Measurements from ENCODE around the gene B4GALNT4. TPM values are rescaled to one million over a fixed set of nuclear protein-coding genes. Genes with fewer than 3 reads are reported as not detected.

Gene B4GALNT4
- total RNA-seq, 1 donor, result 2.2 TPM

GRCh38 chr11:325796-326591 is 43.3 kb upstream of the B4GALNT4 start:
- Histone ChIP-seq H3K36me3 (ENCODE audit: insufficient read depth, low read length) (no peaks in the 10 kb centered on the region), H3K4me2 (ENCODE audit: insufficient read depth, low read length) (no peak overlapping the region), H3K9me3 (ENCODE audit: low read depth, low read length) (no peaks in the 10 kb centered on the region), H3K27me3 (ENCODE audit: insufficient read depth, low read length) (no peaks in the 10 kb centered on the region), H3K4me3 (ENCODE audit: insufficient read depth, low read length) (no peak overlapping the region), H3K79me2 (ENCODE audit: insufficient read depth, low read length) (no peaks in the 10 kb centered on the region), H2AFZ (ENCODE audit: low read length) (no peak overlapping the region), H4K20me1 (ENCODE audit: insufficient read depth, low read length) (no peaks in the 10 kb centered on the region), H3K4me1 (ENCODE audit: insufficient read depth, low read length) (peaks cover 14% of the 10 kb centered on the region), H3K27ac (ENCODE audit: low read depth, low read length) (no peak overlapping the region)
- no peak for TF ChIP-seq CTCF (IDR thresholded peaks at IDR 0.05; ENCODE audit: extremely low read depth, low read depth, low read length)
- DNase-seq (ENCODE audit: insufficient read length, low spot score, missing footprints), result peak; percentile 29

- no peaks in the 10 kb centered on the region for H4K20me1 ChIP-seq (ENCODE audit: insufficient read depth, low read length)
- no peak overlapping the region for H2AFZ ChIP-seq (ENCODE audit: low read length)
- DNase-seq (ENCODE audit: insufficient read length, low spot score, missing footprints), result no peak
- H3K36me3 ChIP-seq (ENCODE audit: insufficient read depth, low read length), result no peaks in the 10 kb centered on the region
- no peaks in the 10 kb centered on the region for H3K79me2 ChIP-seq (ENCODE audit: insufficient read depth, low read length)
- H3K4me3 ChIP-seq (ENCODE audit: insufficient read depth, low read length), result no peak overlapping the region
- peaks cover 14% of the 10 kb centered on the region for H3K4me1 ChIP-seq (ENCODE audit: insufficient read depth, low read length)
- no peak for TF ChIP-seq CTCF (IDR thresholded peaks at IDR 0.05; ENCODE audit: extremely low read depth, low read depth, low read length)
- no peaks in the 10 kb centered on the region for H3K9me3 ChIP-seq (ENCODE audit: low read depth, low read length)
- H3K27ac ChIP-seq (ENCODE audit: low read depth, low read length), result peak overlapping the region; percentile 20
- no peaks in the 10 kb centered on the region for H3K27me3 ChIP-seq (ENCODE audit: insufficient read depth, low read length)
- H3K4me2 ChIP-seq (ENCODE audit: insufficient read depth, low read length), result no peak overlapping the region
These were observed 42.8 kb upstream of the B4GALNT4 start for GRCh38 chr11:326592-326841.

- Histone ChIP-seq H3K4me2 (ENCODE audit: insufficient read depth, low read length) (peak overlapping the region; percentile 43), H3K36me3 (ENCODE audit: insufficient read depth, low read length) (no peaks in the 10 kb centered on the region), H3K27ac (ENCODE audit: low read depth, low read length) (peak overlapping the region; percentile 20), H3K4me1 (ENCODE audit: insufficient read depth, low read length) (peaks cover 14% of the 10 kb centered on the region), H3K27me3 (ENCODE audit: insufficient read depth, low read length) (no peaks in the 10 kb centered on the region), H2AFZ (ENCODE audit: low read length) (peak overlapping the region; percentile 56), H3K4me3 (ENCODE audit: insufficient read depth, low read length) (no peak overlapping the region), H3K79me2 (ENCODE audit: insufficient read depth, low read length) (no peaks in the 10 kb centered on the region), H4K20me1 (ENCODE audit: insufficient read depth, low read length) (no peaks in the 10 kb centered on the region), H3K9me3 (ENCODE audit: low read depth, low read length) (no peaks in the 10 kb centered on the region)
- TF ChIP-seq CTCF (IDR thresholded peaks at IDR 0.05; ENCODE audit: extremely low read depth, low read depth, low read length), result no peak
- DNase-seq (ENCODE audit: insufficient read length, low spot score, missing footprints), result peak; percentile 84
These were observed 42.3 kb upstream of the B4GALNT4 start for GRCh38 chr11:326842-327580.

- Histone ChIP-seq H4K20me1 (ENCODE audit: insufficient read depth, low read length) (no peaks in the 10 kb centered on the region), H3K79me2 (ENCODE audit: insufficient read depth, low read length) (no peaks in the 10 kb centered on the region), H3K27me3 (ENCODE audit: insufficient read depth, low read length) (no peaks in the 10 kb centered on the region), H2AFZ (ENCODE audit: low read length) (peak overlapping the region; percentile 56), H3K4me3 (ENCODE audit: insufficient read depth, low read length) (no peak overlapping the region), H3K9me3 (ENCODE audit: low read depth, low read length) (no peaks in the 10 kb centered on the region), H3K27ac (ENCODE audit: low read depth, low read length) (peak overlapping the region; percentile 20), H3K36me3 (ENCODE audit: insufficient read depth, low read length) (no peaks in the 10 kb centered on the region), H3K4me2 (ENCODE audit: insufficient read depth, low read length) (no peak overlapping the region), H3K4me1 (ENCODE audit: insufficient read depth, low read length) (peaks cover 14% of the 10 kb centered on the region)
- no peak for DNase-seq (ENCODE audit: insufficient read length, low spot score, missing footprints)
- TF ChIP-seq CTCF (IDR thresholded peaks at IDR 0.05; ENCODE audit: extremely low read depth, low read depth, low read length), result no peak
These were observed 41.7 kb upstream of the B4GALNT4 start for GRCh38 chr11:327581-327923.
